Kidney (tissue), 14 donors: Measurements from ENCODE around the gene ARHGAP40. TPM values are rescaled to one million over a fixed set of nuclear protein-coding genes. Genes with fewer than 3 reads are reported as not detected.

ENCODE experiments used
- DNase-seq, 5 donors: peaks; one replicate each; pipeline ENCODE4 v3.0.0-alpha.2; 2013 to 2020
- FAIRE-seq: peaks from 2 replicates; lab custom pipeline; 2012; peaks lifted over from hg19 to GRCh38; lab: Jason Lieb, UNC
- H3K27ac ChIP-seq, 2 donors: one replicate each; pipeline ENCODE4 v1.7.0; 2013; ENCODE audit warnings: low read depth in 2 of 2, low read length in 2 of 2, inconsistent platforms in 1 of 2
- H3K27me3 ChIP-seq: one replicate; pipeline ENCODE4 v1.7.1; 2013; ENCODE audit warnings: low read length, inconsistent platforms; ENCODE audit not compliant: control insufficient read depth, insufficient read depth
- H3K36me3 ChIP-seq, 3 donors: one replicate each; pipeline versions ENCODE4 v1.7.0 to v1.7.1; 2013; ENCODE audit warnings: low read length in 3 of 3, control low read depth in 1 of 3, inconsistent platforms in 1 of 3; ENCODE audit not compliant: insufficient read depth in 3 of 3, control insufficient read depth in 2 of 3
- H3K4me1 ChIP-seq, 3 donors: one replicate each; pipeline versions ENCODE4 v1.7.0 to v1.7.1; 2013; ENCODE audit warnings: low read length in 3 of 3, inconsistent platforms in 1 of 3, low read depth in 1 of 3; ENCODE audit not compliant: control insufficient read depth in 2 of 3, insufficient read depth in 2 of 3
- H3K4me3 ChIP-seq, 3 donors: one replicate each; pipeline versions ENCODE4 v1.7.0 to v1.8.1; 2013; ENCODE audit warnings: low read length in 3 of 3, control low read depth in 1 of 3, inconsistent platforms in 1 of 3
- H3K9ac ChIP-seq, 3 donors: one replicate each; pipeline versions ENCODE4 v1.7.0 to v1.7.1; 2013; ENCODE audit warnings: low read length in 3 of 3, control low read depth in 1 of 3, inconsistent platforms in 1 of 3
- H3K9me3 ChIP-seq, 3 donors: one replicate each; pipeline versions ENCODE4 v1.7.0 to v1.7.1; 2013; ENCODE audit warnings: low read length in 3 of 3, control low read depth in 1 of 3, inconsistent platforms in 1 of 3; ENCODE audit not compliant: control insufficient read depth in 2 of 3, insufficient read depth in 1 of 3
- CTCF ChIP-seq: IDR thresholded peaks from 3 replicates; pipeline ENCODE4 v1.5.1; 2012; ENCODE audit warnings: mild to moderate bottlenecking, moderate library complexity, borderline replicate concordance; ENCODE audit not compliant: insufficient read depth; ENCODE audit errors: extremely low read depth
- intact Hi-C: fragments of 100-400 bp; cut with DNase I; formaldehyde crosslinking; loops from one replicate; pipeline ENCODE4 v1.11.1; 2022
- polyA plus RNA-seq: library from polyadenylated mRNA; stranded (reverse); fragments of 350-450 nt; fragmentation: Illumina TruSeq; extraction: RNeasy Lipid Tissue Mini Kit (QIAGEN cat#74804); gene quantifications from one replicate; pipeline ENCODE4 v1.2.3, GENCODE V29; 2014; ENCODE audit warnings: low read depth, low replicate concordance; ENCODE audit not compliant: insufficient read depth
- total RNA-seq: library from RNA; stranded (reverse); fragmentation: NEBNext Ultra II Directional; extraction: Animal tissue kit (Norgen Biotek cat#: 25700); gene quantifications from one replicate; pipeline ENCODE4 v1.2.1, GENCODE V29; 2021
- donor health status: control.
- donor health status: control.
- donor health status: control.
- donor health status: control.
- donor health status: control.
- donor health status: DM: yes; HTN: yes; CAD: no.
- donor health status: Normal renal cell carcinoma (clear cell type).

The ARHGAP40 gene
- total and polyA plus RNA-seq, 2 donors from 2014 or later, result 1.3 to 20.2 TPM

- Histone ChIP-seq H3K27me3 (no peaks in the 10 kb centered on the region), H3K9me3 (no peaks in the 10 kb centered on the region), H3K9ac (no peak overlapping the region), H3K27ac (no peak overlapping the region), H3K36me3 (no peaks in the 10 kb centered on the region), H3K4me1 (peaks cover 0 to 6% (median 0%) of the 10 kb centered on the region in 3 donors), H3K4me3 (no peak overlapping the region)
- intact Hi-C loops, result no loop called here
- FAIRE-seq, result no peak
- no peak for DNase-seq
- TF ChIP-seq CTCF, result no peak
Observed at GRCh38 chr20:38583306-38583705, 18.3 kb upstream of the ARHGAP40 start.

- no peaks in the 10 kb centered on the region for H3K9me3 ChIP-seq
- FAIRE-seq, result no peak
- no peak overlapping the region for H3K9ac ChIP-seq
- no peak for TF ChIP-seq CTCF
- H3K27me3 ChIP-seq, result no peaks in the 10 kb centered on the region
- H3K4me1 ChIP-seq, result peaks cover 0 to 6% (median 0%) of the 10 kb centered on the region in 3 donors
- intact Hi-C loops, result no loop called here
- H3K27ac ChIP-seq, result no peak overlapping the region
- H3K4me3 ChIP-seq, result no peak overlapping the region
- no peaks in the 10 kb centered on the region for H3K36me3 ChIP-seq
- no peak for DNase-seq
Observed at GRCh38 chr20:38584099-38584763, 17.4 kb upstream of the ARHGAP40 start.

GRCh38 chr20:38585404-38586180 lies 16.0 kb upstream of the ARHGAP40 start:
- H3K4me3 ChIP-seq, result no peak overlapping the region
- H3K9ac ChIP-seq, result no peak overlapping the region
- H3K4me1 ChIP-seq, result peaks cover 0 to 6% (median 0%) of the 10 kb centered on the region in 3 donors
- intact Hi-C loops, result no loop called here
- H3K9me3 ChIP-seq, result no peaks in the 10 kb centered on the region
- DNase-seq (no peak), FAIRE-seq (no peak)
- TF ChIP-seq CTCF, result no peak
- no peaks in the 10 kb centered on the region for H3K27me3 ChIP-seq
- no peak overlapping the region for H3K27ac ChIP-seq
- H3K36me3 ChIP-seq, result no peaks in the 10 kb centered on the region
